Activated B cell treated with CpG ODN at 0.5 μM for 24 hours (primary cell): ENCODE data around the gene HDAC4. TPM values are rescaled to one million over a fixed set of nuclear protein-coding genes. Genes with fewer than 3 reads are reported as not detected.
A peak's percentile ranks its signal among the peaks of the same experiment; 100 is the strongest.

Experiments
- ATAC-seq: fragments of 200-7000 bp; cut with Tn5 transposase; one replicate; pipeline ENCODE4 v1.10.0; 2021; ENCODE audit warnings: low read depth, mild to moderate bottlenecking, moderate library complexity
- CTCF ChIA-PET: fragments of 350-600 bp; sonication (Branson Sonifier 250); formaldehyde crosslinking; loops from one replicate; lab custom pipeline; 2021; ENCODE audit warnings: antibody characterized with exemption; lab: Charles Lee
- POLR2A ChIA-PET: fragments of 350-600 bp; sonication (Branson Sonifier 250); formaldehyde crosslinking; loops from one replicate; lab custom pipeline; 2021; ENCODE audit warnings: antibody characterized with exemption; lab: Charles Lee
- DNase-seq: peaks from one replicate; pipeline ENCODE4 v3.0.0; 2022
- H3K27ac Mint-ChIP-seq: one replicate; pipeline ENCODE4 v1.8.0; 2020; ENCODE audit warnings: mixed read lengths
- H3K27me3 Mint-ChIP-seq: one replicate; pipeline ENCODE4 v1.8.0; 2021; ENCODE audit warnings: mixed read lengths
- H3K36me3 Mint-ChIP-seq: one replicate; pipeline ENCODE4 v1.8.0; 2021; ENCODE audit warnings: low read depth, mixed read lengths
- H3K4me1 Mint-ChIP-seq: one replicate; pipeline ENCODE4 v1.8.0; 2021; ENCODE audit warnings: mixed read lengths
- H3K4me3 Mint-ChIP-seq: one replicate; pipeline ENCODE4 v1.8.0; 2020; ENCODE audit warnings: mild to moderate bottlenecking, mixed read lengths
- H3K9me3 Mint-ChIP-seq: one replicate; pipeline ENCODE4 v1.8.0; 2020; ENCODE audit warnings: mixed read lengths
- CTCF ChIP-seq: fragments of 200-600 bp; IDR thresholded peaks from one replicate; pipeline ENCODE4 v1.8.0; 2022; ENCODE audit warnings: antibody characterized with exemption, mild to moderate bottlenecking
- intact Hi-C: fragments of 100-400 bp; cut with micrococcal nuclease; formaldehyde crosslinking; loops from one replicate; pipeline ENCODE4 v1.15.1; 2024
- total RNA-seq: library from RNA; stranded (reverse); gene quantifications from 2 replicates; pipeline ENCODE4 v1.2.3, GENCODE V29; 2022

Gene HDAC4
- total RNA-seq, 1 donor from 2014 or later, result 31.9 TPM

- ATAC-seq (no peak), DNase-seq (no peak)
- Mint-ChIP-seq H3K9me3 (no peaks in the 10 kb centered on the region), H3K36me3 (no peaks in the 10 kb centered on the region), H3K4me1 (no peaks in the 10 kb centered on the region), H3K4me3 (no peak overlapping the region), H3K27ac (no peak overlapping the region), H3K27me3 (peaks cover 7% of the 10 kb centered on the region)
- CTCF ChIA-PET, result no interaction called here
- intact Hi-C loops, result no loop called here
- POLR2A ChIA-PET, result no interaction called here
- TF ChIP-seq CTCF, result no peak
Observed at GRCh38 chr2:239037559-239037910, 363.3 kb downstream of the HDAC4 start.

GRCh38 chr2:239036819-239037558 lies 363.8 kb downstream of the HDAC4 start:
- CTCF ChIA-PET, result no interaction called here
- DNase-seq, result no peak
- no peak for ATAC-seq
- TF ChIP-seq CTCF, result no peak
- no peak overlapping the region for H3K27ac Mint-ChIP-seq
- H3K9me3 Mint-ChIP-seq, result no peaks in the 10 kb centered on the region
- no peaks in the 10 kb centered on the region for H3K4me1 Mint-ChIP-seq
- intact Hi-C loops, result no loop called here
- POLR2A ChIA-PET, result no interaction called here
- H3K27me3 Mint-ChIP-seq, result peaks cover 10% of the 10 kb centered on the region
- no peaks in the 10 kb centered on the region for H3K36me3 Mint-ChIP-seq
- no peak overlapping the region for H3K4me3 Mint-ChIP-seq

GRCh38 chr2:239035997-239036731 lies 364.7 kb downstream of the HDAC4 start:
- Mint-ChIP-seq H3K4me3 (no peak overlapping the region), H3K4me1 (no peaks in the 10 kb centered on the region), H3K9me3 (no peaks in the 10 kb centered on the region), H3K36me3 (no peaks in the 10 kb centered on the region), H3K27ac (no peak overlapping the region), H3K27me3 (peaks cover 10% of the 10 kb centered on the region)
- POLR2A ChIA-PET, result no interaction called here
- ATAC-seq (no peak), DNase-seq (no peak)
- intact Hi-C loops, result no loop called here
- CTCF ChIA-PET, result no interaction called here
- no peak for TF ChIP-seq CTCF

- Mint-ChIP-seq H3K27me3 (peaks cover 10% of the 10 kb centered on the region), H3K4me3 (no peak overlapping the region), H3K9me3 (no peaks in the 10 kb centered on the region), H3K36me3 (no peaks in the 10 kb centered on the region), H3K4me1 (no peaks in the 10 kb centered on the region), H3K27ac (no peak overlapping the region)
- no peak for TF ChIP-seq CTCF
- DNase-seq (peak; percentile 67), ATAC-seq (peak; percentile 79)
- CTCF ChIA-PET, result no interaction called here
- POLR2A ChIA-PET, result no interaction called here
- intact Hi-C loops, result no loop called here
Observed at GRCh38 chr2:239035361-239035814, 365.4 kb downstream of the HDAC4 start.

GRCh38 chr2:239034561-239035341 lies 366.1 kb downstream of the HDAC4 start:
- ATAC-seq (no peak), DNase-seq (no peak)
- intact Hi-C loops, result no loop called here
- ChIA-PET CTCF (no interaction called here), POLR2A (no interaction called here)
- Mint-ChIP-seq H3K36me3 (no peaks in the 10 kb centered on the region), H3K27me3 (peaks cover 10% of the 10 kb centered on the region), H3K9me3 (no peaks in the 10 kb centered on the region), H3K27ac (no peak overlapping the region), H3K4me3 (no peak overlapping the region), H3K4me1 (no peaks in the 10 kb centered on the region)
- TF ChIP-seq CTCF, result no peak
